Measurements from ENCODE around the gene OR51I1.

Gene OR51I1

DNA sequence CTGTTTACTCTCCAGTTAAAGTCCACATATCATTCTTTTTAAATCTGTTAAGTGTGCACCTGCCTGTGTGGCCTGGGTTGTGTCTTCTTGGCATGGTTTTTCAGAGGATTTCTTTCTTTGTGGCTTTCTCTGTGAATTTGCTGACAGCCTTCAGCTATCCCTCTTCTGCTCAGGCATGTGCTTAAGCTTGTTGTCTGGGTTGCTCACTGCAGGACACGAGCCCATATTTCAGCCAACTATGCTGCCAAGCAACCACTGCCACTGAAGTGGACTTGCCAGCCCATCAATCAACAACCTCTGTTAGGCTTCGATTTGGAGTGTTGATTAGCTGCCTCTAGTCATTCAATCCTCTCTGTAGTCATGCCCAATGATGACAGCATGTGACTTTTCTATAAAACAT is 26.2 kb upstream of the OR51I1 start:
- TF ChIP-seq, protein P1, sequence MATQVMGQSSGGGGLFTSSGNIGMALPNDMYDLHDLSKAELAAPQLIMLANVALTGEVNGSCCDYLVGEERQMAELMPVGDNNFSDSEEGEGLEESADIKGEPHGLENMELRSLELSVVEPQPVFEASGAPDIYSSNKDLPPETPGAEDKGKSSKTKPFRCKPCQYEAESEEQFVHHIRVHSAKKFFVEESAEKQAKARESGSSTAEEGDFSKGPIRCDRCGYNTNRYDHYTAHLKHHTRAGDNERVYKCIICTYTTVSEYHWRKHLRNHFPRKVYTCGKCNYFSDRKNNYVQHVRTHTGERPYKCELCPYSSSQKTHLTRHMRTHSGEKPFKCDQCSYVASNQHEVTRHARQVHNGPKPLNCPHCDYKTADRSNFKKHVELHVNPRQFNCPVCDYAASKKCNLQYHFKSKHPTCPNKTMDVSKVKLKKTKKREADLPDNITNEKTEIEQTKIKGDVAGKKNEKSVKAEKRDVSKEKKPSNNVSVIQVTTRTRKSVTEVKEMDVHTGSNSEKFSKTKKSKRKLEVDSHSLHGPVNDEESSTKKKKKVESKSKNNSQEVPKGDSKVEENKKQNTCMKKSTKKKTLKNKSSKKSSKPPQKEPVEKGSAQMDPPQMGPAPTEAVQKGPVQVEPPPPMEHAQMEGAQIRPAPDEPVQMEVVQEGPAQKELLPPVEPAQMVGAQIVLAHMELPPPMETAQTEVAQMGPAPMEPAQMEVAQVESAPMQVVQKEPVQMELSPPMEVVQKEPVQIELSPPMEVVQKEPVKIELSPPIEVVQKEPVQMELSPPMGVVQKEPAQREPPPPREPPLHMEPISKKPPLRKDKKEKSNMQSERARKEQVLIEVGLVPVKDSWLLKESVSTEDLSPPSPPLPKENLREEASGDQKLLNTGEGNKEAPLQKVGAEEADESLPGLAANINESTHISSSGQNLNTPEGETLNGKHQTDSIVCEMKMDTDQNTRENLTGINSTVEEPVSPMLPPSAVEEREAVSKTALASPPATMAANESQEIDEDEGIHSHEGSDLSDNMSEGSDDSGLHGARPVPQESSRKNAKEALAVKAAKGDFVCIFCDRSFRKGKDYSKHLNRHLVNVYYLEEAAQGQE (IDR thresholded peaks at IDR 0.05; ENCODE audit: low read depth), result no peak
- TF ChIP-seq, protein P2, sequence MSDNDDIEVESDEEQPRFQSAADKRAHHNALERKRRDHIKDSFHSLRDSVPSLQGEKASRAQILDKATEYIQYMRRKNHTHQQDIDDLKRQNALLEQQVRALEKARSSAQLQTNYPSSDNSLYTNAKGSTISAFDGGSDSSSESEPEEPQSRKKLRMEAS (IDR thresholded peaks at IDR 0.05), result no peak
- no peak for TF ChIP-seq NFIC (IDR thresholded peaks at IDR 0.05)
- no peak for TF ChIP-seq TEAD4 (IDR thresholded peaks at IDR 0.05)
- no peak for TF ChIP-seq YY1 (IDR thresholded peaks at IDR 0.05; ENCODE audit: low read depth)
- no peak for TF ChIP-seq TCF12 (IDR thresholded peaks at IDR 0.05; ENCODE audit: low read depth)
- no peak for TF ChIP-seq EGR1 (IDR thresholded peaks at IDR 0.05)
- TF ChIP-seq ZBTB7A (IDR thresholded peaks at IDR 0.05; ENCODE audit: low read depth), result no peak
- no peak for TF ChIP-seq EP300 (IDR thresholded peaks at IDR 0.05; ENCODE audit: borderline replicate concordance)
- TF ChIP-seq TAF1 (IDR thresholded peaks at IDR 0.05; ENCODE audit: low read depth), result no peak
- TF ChIP-seq CREB1 (IDR thresholded peaks at IDR 0.05; ENCODE audit: low read depth), result no peak
- TF ChIP-seq CEBPB (IDR thresholded peaks at IDR 0.05), result no peak
- TF ChIP-seq, protein P3, sequence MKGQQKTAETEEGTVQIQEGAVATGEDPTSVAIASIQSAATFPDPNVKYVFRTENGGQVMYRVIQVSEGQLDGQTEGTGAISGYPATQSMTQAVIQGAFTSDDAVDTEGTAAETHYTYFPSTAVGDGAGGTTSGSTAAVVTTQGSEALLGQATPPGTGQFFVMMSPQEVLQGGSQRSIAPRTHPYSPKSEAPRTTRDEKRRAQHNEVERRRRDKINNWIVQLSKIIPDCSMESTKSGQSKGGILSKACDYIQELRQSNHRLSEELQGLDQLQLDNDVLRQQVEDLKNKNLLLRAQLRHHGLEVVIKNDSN (IDR thresholded peaks at IDR 0.05), result no peak
- no peak for TF ChIP-seq FOXM1 (IDR thresholded peaks at IDR 0.05; ENCODE audit: borderline replicate concordance, low read depth)
- TF ChIP-seq RAD21 (IDR thresholded peaks at IDR 0.05; ENCODE audit: low read depth), result no peak

DNA sequence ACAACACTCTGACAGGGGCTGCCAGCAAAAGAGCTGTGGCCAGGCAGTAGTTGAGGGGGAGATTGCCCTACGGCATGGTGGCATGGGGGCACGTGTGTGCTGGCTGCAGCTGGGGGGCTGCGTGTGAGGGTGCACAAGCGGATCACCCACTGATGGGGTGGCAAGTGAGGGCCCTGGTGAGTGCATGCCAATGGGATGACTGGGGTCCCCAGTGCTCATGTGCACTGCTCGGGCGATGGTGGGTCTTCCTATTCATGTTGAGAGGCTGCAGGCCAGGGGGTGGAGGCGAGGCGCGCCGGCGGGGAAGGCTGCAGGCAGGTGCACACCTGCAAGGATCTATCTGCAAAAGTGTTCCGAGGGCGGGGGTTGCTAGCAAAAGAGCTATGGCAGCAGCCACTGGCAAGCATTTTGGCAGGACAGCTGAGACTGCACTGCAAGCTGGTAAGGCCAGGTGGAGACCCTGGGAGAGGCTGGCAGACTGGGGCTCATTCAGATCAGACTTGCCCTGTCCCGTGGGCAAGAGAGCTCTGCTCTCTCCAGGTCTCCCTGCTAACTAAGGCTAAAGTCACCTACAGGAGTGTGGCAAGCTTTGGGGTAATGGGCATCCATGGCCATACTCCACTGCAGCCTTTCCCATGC is 19.8 kb upstream of the OR51I1 start:
- TF ChIP-seq ZBTB7A (IDR thresholded peaks at IDR 0.05; ENCODE audit: low read depth), result no peak
- TF ChIP-seq, protein P2 (IDR thresholded peaks at IDR 0.05), result no peak
- TF ChIP-seq, protein P1 (IDR thresholded peaks at IDR 0.05; ENCODE audit: low read depth), result no peak
- TF ChIP-seq NFIC (IDR thresholded peaks at IDR 0.05), result no peak
- TF ChIP-seq, protein P3 (IDR thresholded peaks at IDR 0.05), result no peak
- no peak for TF ChIP-seq RAD21 (IDR thresholded peaks at IDR 0.05; ENCODE audit: low read depth)

DNA sequence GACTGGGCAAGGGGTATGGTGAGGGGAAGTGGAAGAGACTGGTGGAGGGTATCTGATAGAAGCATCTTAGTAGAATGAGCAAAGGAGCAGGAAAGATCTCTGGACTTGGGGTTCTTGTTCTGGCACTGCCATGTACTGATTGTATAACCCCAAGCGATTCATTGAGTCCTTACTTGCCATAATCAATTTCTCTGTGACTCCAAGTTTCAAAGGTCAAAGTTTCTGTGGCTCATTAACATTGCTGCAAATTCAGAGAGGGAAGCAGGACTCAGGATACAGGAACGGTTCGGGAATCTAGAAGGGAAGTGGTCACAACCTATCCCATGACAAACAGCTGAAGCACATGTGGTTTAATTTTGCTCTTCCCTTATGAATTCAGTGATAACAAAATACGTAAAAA is 8.1 kb upstream of the OR51I1 start:
- TF ChIP-seq TAF1 (IDR thresholded peaks at IDR 0.05; ENCODE audit: low read depth) (no peak), TCF12 (IDR thresholded peaks at IDR 0.05; ENCODE audit: low read depth) (no peak), FOXM1 (IDR thresholded peaks at IDR 0.05; ENCODE audit: borderline replicate concordance, low read depth) (no peak), EP300 (IDR thresholded peaks at IDR 0.05; ENCODE audit: borderline replicate concordance) (no peak), CREB1 (IDR thresholded peaks at IDR 0.05; ENCODE audit: low read depth) (no peak), TEAD4 (IDR thresholded peaks at IDR 0.05) (no peak), YY1 (IDR thresholded peaks at IDR 0.05; ENCODE audit: low read depth) (no peak), ZBTB7A (IDR thresholded peaks at IDR 0.05; ENCODE audit: low read depth) (no peak)
- TF ChIP-seq, protein P2 (IDR thresholded peaks at IDR 0.05), result no peak
- TF ChIP-seq, protein P3 (IDR thresholded peaks at IDR 0.05), result no peak

DNA sequence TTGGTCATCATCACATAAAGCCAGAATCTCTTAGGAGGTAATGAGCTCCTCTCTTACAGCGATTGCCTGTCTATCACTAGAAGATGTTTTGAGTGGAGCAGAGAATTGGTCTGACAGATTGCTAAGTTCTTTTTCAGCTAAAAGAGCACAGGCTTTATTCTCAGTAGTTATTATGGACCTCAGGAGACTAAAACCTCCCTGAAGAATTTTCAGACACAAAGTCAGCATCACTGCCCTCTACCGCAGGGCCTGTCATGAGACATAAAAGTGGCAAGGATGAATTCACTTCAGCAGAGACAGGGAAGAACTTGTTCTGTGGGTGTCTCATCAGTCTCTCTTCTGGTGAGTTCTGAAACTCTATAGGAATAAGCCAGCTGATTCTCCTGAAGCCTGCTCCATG is 7.7 kb upstream of the OR51I1 start, which contains the start of gene OR51I2:
Gene OR51I2 (plus strand): TSS at position 301 of the 400 bp plus-strand sequence. CDS start 4,166 bp downstream, outside the sequence.
- TF ChIP-seq, protein P1 (IDR thresholded peaks at IDR 0.05; ENCODE audit: low read depth), result no peak
- TF ChIP-seq FOXM1 (IDR thresholded peaks at IDR 0.05; ENCODE audit: borderline replicate concordance, low read depth) (no peak), TAF1 (IDR thresholded peaks at IDR 0.05; ENCODE audit: low read depth) (no peak)
